Nephron (organoid): ENCODE results near the gene SLC35E3.

Experiments
- H3K27ac Mint-ChIP-seq, 3 experiments: 2 replicates each; pipeline ENCODE4 v1.8.0; 2020; ENCODE audit warnings: mixed read lengths in 3 of 3, mild to moderate bottlenecking in 2 of 3, moderate library complexity in 1 of 3
- H3K27me3 Mint-ChIP-seq: 2 replicates; pipeline ENCODE4 v1.8.0; 2021; ENCODE audit warnings: low read depth, mild to moderate bottlenecking, moderate library complexity, mixed read lengths
- H3K36me3 Mint-ChIP-seq: 2 replicates; pipeline ENCODE4 v1.8.0; 2020; ENCODE audit warnings: low read depth, mixed read lengths
- H3K4me1 Mint-ChIP-seq: 2 replicates; pipeline ENCODE4 v1.8.0; 2020; ENCODE audit warnings: mixed read lengths
- H3K4me3 Mint-ChIP-seq, 3 experiments: 2 replicates each; pipeline ENCODE4 v1.8.0; 2020; ENCODE audit warnings: mild to moderate bottlenecking in 3 of 3, mixed read lengths in 3 of 3, moderate library complexity in 2 of 3
- H3K9me3 Mint-ChIP-seq: 2 replicates; pipeline ENCODE4 v1.8.0; 2020; ENCODE audit warnings: mixed read lengths
- TF ChIP-seq, protein P1 (sequence below), 3 experiments: fragments of 200-600 bp; sonication (generic); IDR thresholded peaks; one replicate each; pipeline ENCODE4 v1.5.0; 2021; ENCODE audit warnings: antibody characterized with exemption in 3 of 3; ENCODE audit not compliant: unreplicated experiment in 3 of 3

SLC35E3 gene

DNA sequence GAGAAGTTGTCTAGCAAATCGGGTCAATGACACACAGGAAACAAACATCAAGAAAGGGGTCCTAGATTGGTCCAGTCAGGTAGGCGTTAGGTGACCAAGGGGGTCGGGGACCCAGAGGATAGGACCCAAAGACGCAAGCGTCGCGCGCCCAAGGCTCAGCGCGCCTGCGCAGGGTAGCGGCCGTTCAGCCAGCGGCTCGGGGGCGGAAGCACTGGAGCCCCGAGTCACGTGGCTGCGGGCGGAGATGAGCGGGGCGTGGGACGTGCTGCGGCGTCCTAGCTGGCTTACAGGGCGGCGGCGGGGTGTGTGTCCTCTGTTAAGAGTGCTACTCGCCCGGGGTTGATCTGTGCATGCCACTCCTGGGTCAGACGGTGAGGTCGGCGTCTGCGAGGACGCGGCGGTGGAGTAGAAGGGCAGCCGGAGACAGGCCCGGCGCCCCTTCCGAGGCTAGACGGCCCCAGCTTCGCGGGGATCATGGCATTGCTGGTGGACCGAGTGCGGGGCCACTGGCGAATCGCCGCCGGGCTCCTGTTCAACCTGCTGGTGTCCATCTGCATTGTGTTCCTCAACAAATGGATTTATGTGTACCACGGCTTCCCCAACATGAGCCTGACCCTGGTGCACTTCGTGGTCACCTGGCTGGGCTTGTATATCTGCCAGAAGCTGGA lies at the start of gene SLC35E3:
Gene SLC35E3 (plus strand): TSS at position 273 of the 668 bp plus-strand sequence. CDS start 202 bp downstream, at position 475.
- Mint-ChIP-seq H3K36me3 (peaks cover 21% of the 10 kb centered on the region), H3K9me3 (no peaks in the 10 kb centered on the region), H3K4me3 (peak within 1 kb of the TSS; percentile 98 to 100 (median 99))

DNA sequence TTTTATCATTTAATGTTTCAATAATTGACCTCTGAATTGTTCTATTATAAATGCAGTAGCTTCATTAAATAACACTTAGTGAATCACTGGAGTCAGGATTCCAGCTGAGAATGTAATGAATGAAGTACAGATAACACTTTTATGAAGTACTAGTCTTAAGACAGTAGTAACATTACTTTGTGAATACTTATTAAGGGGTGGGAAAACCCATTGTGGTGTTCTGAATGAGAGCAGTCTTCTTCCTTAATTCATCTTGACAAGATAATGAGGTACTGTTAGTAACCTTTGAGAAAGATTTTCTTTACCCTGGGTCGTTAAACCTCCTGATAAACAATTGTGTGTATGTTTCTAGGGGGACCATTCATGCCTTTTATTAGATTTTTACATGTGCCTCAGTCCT lies 46.5 kb upstream of the SLC35E3 start:
- no peaks in the 10 kb centered on the region for H3K9me3 Mint-ChIP-seq
- H3K27ac Mint-ChIP-seq: no peak overlapping the region
- H3K27me3 Mint-ChIP-seq: no peaks in the 10 kb centered on the region
- H3K36me3 Mint-ChIP-seq: peaks cover 50% of the 10 kb centered on the region
- H3K4me1 Mint-ChIP-seq: no peaks in the 10 kb centered on the region
- no peak overlapping the region for H3K4me3 Mint-ChIP-seq
- TF ChIP-seq, protein P1, sequence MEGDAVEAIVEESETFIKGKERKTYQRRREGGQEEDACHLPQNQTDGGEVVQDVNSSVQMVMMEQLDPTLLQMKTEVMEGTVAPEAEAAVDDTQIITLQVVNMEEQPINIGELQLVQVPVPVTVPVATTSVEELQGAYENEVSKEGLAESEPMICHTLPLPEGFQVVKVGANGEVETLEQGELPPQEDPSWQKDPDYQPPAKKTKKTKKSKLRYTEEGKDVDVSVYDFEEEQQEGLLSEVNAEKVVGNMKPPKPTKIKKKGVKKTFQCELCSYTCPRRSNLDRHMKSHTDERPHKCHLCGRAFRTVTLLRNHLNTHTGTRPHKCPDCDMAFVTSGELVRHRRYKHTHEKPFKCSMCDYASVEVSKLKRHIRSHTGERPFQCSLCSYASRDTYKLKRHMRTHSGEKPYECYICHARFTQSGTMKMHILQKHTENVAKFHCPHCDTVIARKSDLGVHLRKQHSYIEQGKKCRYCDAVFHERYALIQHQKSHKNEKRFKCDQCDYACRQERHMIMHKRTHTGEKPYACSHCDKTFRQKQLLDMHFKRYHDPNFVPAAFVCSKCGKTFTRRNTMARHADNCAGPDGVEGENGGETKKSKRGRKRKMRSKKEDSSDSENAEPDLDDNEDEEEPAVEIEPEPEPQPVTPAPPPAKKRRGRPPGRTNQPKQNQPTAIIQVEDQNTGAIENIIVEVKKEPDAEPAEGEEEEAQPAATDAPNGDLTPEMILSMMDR (IDR thresholded peaks at IDR 0.05; ENCODE audit: unreplicated experiment in 3 of 3): no peak

More for the DNA sequence above, at the start of gene SLC35E3:
- Mint-ChIP-seq H3K27me3 (no peaks in the 10 kb centered on the region), H3K4me1 (peaks cover 43% of the 10 kb centered on the region), H3K27ac (peak within 1 kb of the TSS; percentile 20 to 95 (median 94))
- TF ChIP-seq, protein P1 (IDR thresholded peaks at IDR 0.05; ENCODE audit: unreplicated experiment in 3 of 3): no peak

DNA sequence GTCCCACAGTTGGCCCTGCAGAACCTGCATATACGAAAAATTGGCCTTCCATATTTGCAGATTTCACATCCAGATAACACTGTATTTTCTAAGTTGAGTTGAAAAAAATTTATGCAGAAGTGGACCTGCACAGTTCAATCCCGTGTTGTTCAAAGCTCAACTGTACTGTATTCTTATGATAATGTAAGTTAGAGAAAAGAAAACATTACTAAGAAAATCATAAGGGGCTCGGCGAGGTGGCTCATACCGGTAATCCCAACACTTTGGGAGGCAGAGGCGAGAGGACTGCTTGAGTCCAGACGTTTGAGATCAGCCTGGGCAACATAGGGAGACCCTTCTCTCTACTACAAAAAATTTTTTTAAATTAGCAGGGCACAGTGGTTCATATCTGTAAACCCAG lies 18.2 kb upstream of the SLC35E3 start:
- TF ChIP-seq, protein P1 (IDR thresholded peaks at IDR 0.05; ENCODE audit: unreplicated experiment in 3 of 3): no peak
- Mint-ChIP-seq H3K27me3 (no peaks in the 10 kb centered on the region), H3K36me3 (peaks cover 42% of the 10 kb centered on the region), H3K27ac (no peak overlapping the region), H3K4me1 (no peaks in the 10 kb centered on the region), H3K9me3 (no peaks in the 10 kb centered on the region), H3K4me3 (no peak overlapping the region)

DNA sequence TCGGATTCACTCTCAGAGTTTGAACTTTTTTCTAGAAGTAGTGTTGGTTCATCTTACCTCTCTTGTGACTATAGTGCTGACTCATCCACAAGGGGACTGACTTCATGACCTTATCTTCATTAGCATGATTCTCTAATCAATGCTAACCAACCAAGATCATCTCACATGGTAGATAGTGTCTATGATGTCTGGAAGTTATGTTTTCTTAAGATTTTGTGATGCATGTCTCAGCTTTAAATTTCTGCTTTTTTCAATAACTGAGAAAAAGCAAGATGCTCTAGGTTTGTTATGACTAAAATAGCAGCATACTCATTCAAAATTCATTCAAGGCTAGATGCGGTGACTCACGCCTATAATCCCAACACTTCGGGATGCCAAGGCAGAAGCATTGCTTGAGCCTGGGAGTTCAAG lies 12.3 kb upstream of the SLC35E3 start:
- no peak overlapping the region for H3K4me3 Mint-ChIP-seq
- no peaks in the 10 kb centered on the region for H3K4me1 Mint-ChIP-seq
- TF ChIP-seq, protein P1 (IDR thresholded peaks at IDR 0.05; ENCODE audit: unreplicated experiment in 3 of 3): no peak
- no peaks in the 10 kb centered on the region for H3K9me3 Mint-ChIP-seq
- no peak overlapping the region for H3K27ac Mint-ChIP-seq
- H3K36me3 Mint-ChIP-seq: peaks cover 51% of the 10 kb centered on the region
- no peaks in the 10 kb centered on the region for H3K27me3 Mint-ChIP-seq

DNA sequence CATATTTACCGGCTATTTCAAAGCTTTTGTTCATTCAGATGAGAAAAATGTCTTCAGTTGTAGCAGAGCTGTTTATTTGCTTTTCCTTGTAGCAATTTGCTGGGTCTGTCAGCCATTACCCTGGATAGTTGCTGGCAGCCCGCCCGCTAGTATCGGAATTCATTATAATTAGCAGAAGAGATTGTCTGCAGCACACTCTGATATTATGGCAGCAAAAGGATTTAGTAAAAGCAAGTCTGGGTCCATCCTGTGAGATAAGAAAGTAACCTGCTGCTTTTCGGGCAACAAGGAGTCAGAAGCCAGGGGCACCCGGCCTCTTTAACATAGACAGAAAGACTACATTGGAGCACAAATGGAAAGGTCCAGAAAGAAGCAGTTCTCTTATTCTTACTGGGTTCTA lies 6.1 kb upstream of the SLC35E3 start:
- Mint-ChIP-seq H3K27ac (no peak overlapping the region), H3K36me3 (peaks cover 38% of the 10 kb centered on the region), H3K9me3 (no peaks in the 10 kb centered on the region), H3K4me1 (peaks cover 5% of the 10 kb centered on the region), H3K27me3 (no peaks in the 10 kb centered on the region), H3K4me3 (no peak overlapping the region)
- TF ChIP-seq, protein P1 (IDR thresholded peaks at IDR 0.05; ENCODE audit: unreplicated experiment in 3 of 3): no peak

- H3K27me3 Mint-ChIP-seq: no peaks in the 10 kb centered on the region
- peaks cover 18% of the 10 kb centered on the region for H3K4me1 Mint-ChIP-seq
- H3K36me3 Mint-ChIP-seq: peaks cover 18% of the 10 kb centered on the region
- TF ChIP-seq, protein P1 (IDR thresholded peaks at IDR 0.05; ENCODE audit: unreplicated experiment in 3 of 3): no peak
- no peak overlapping the region for H3K27ac Mint-ChIP-seq
- peak overlapping the region in 2 of 3 experiments; percentile 20 to 23 for H3K4me3 Mint-ChIP-seq
- no peaks in the 10 kb centered on the region for H3K9me3 Mint-ChIP-seq
Measured at GRCh38 chr12:68743356-68743755, 2.6 kb upstream of the SLC35E3 start.
